Natural killer cell (primary cell): ENCODE results near the gene FMO4. TPM values are rescaled to one million over a fixed set of nuclear protein-coding genes. Genes with fewer than 3 reads are reported as not detected.
"Not testable (repeated sequence)": the region's sequence is repeated elsewhere in the genome, so short reads cannot be mapped to it uniquely, and the experiment has no call there.

ENCODE experiments used
- ATAC-seq, 3 donors: fragments of 150-1000 bp in 2 of 3; fragments of 200-7000 bp in 1 of 3; cut with Tn5 transposase; 1 replicate in 1 of 3; 2 replicates in 2 of 3; pipeline ENCODE4 v1.10.0; 2021; ENCODE audit warnings: mild to moderate bottlenecking in 2 of 3, moderate library complexity in 2 of 3
- DNase-seq, 2 donors: peaks; one replicate each; pipeline versions ENCODE4 v3.0.0 to v3.0.0-alpha.2; 2013 to 2021; ENCODE audit warnings: mixed read lengths in 1 of 2
- H3K27ac ChIP-seq: one replicate; pipeline ENCODE4 v1.5.1; 2013; ENCODE audit warnings: mild to moderate bottlenecking, low read length
- H3K27me3 ChIP-seq: one replicate; pipeline ENCODE4 v1.6.1; 2013; ENCODE audit warnings: low read length; ENCODE audit not compliant: control insufficient read depth, insufficient read depth
- H3K36me3 ChIP-seq: one replicate; pipeline ENCODE4 v1.6.1; 2013; ENCODE audit warnings: low read length; ENCODE audit not compliant: control insufficient read depth, insufficient read depth
- H3K4me1 ChIP-seq: one replicate; pipeline ENCODE4 v1.6.1; 2013; ENCODE audit warnings: low read length; ENCODE audit not compliant: control insufficient read depth, insufficient read depth
- H3K4me3 ChIP-seq: one replicate; pipeline ENCODE4 v1.5.1; 2013; ENCODE audit warnings: low read length
- H3K9me3 ChIP-seq: one replicate; pipeline ENCODE4 v1.6.1; 2013; ENCODE audit warnings: low read length; ENCODE audit not compliant: control insufficient read depth, insufficient read depth
- H3K27ac Mint-ChIP-seq, 2 donors: one replicate each; pipeline ENCODE4 v1.8.0; 2022; ENCODE audit warnings: mild to moderate bottlenecking in 2 of 2, mixed read lengths in 2 of 2, moderate library complexity in 1 of 2
- H3K27me3 Mint-ChIP-seq, 2 donors: one replicate each; pipeline ENCODE4 v1.8.0; 2022; ENCODE audit warnings: low read depth in 2 of 2, mixed read lengths in 2 of 2
- H3K36me3 Mint-ChIP-seq: one replicate; pipeline ENCODE4 v1.8.0; 2022; ENCODE audit warnings: mixed read lengths
- H3K4me1 Mint-ChIP-seq, 2 donors: one replicate each; pipeline ENCODE4 v1.8.0; 2022; ENCODE audit warnings: mixed read lengths in 2 of 2
- H3K4me3 Mint-ChIP-seq: one replicate; pipeline ENCODE4 v1.8.0; 2022; ENCODE audit warnings: mild to moderate bottlenecking, moderate library complexity, mixed read lengths
- H3K9me3 Mint-ChIP-seq, 2 donors: one replicate each; pipeline ENCODE4 v1.8.0; 2022; ENCODE audit warnings: mixed read lengths in 2 of 2
- CTCF ChIP-seq: fragments of 200-600 bp; IDR thresholded peaks from one replicate; pipeline ENCODE4 v1.8.0; 2022; ENCODE audit warnings: antibody characterized with exemption
- WGBS: methylation state at CpG from one replicate; pipeline ENCODE4 v1.1.7; 2013; ENCODE audit warnings: missing lambda C conversion rate; ENCODE audit not compliant: insufficient coverage; 5-methylcytosine and 5-hydroxymethylcytosine counted together
- intact Hi-C: fragments of 100-400 bp; cut with micrococcal nuclease; formaldehyde crosslinking; loops from one replicate; pipeline ENCODE4 v1.14.2; 2022
- total RNA-seq, 4 donors: library from RNA; stranded (reverse); fragments of 120-200 nt in 1 of 4; gene quantifications; one replicate each; pipeline versions ENCODE4 v1.2.3 to v1.2.4, GENCODE V29; 2013 to 2022

Gene FMO4
- total RNA-seq, 3 donors from 2014 or later (not counting 1 experiment from before 2014, with no cell fraction given), result 3.2 to 3.8 (median 3.6) TPM

- ATAC-seq, H3K27ac ChIP-seq, DNase-seq, H3K27me3 ChIP-seq, H3K9me3 ChIP-seq, H3K36me3 ChIP-seq, H3K4me3 Mint-ChIP-seq, H3K36me3 Mint-ChIP-seq, H3K4me1 ChIP-seq, H3K4me3 ChIP-seq, H3K4me1 Mint-ChIP-seq, intact Hi-C loops, H3K27ac Mint-ChIP-seq: not testable (repeated sequence)
- WGBS, result 82% methylated on average over 9 of the region's 9 CpGs
- Mint-ChIP-seq H3K9me3 (peaks cover 5 to 12% of the 10 kb centered on the region in 2 donors), H3K27me3 (peaks cover 8 to 13% of the 10 kb centered on the region in 2 donors)
Measured at GRCh38 chr1:171359731-171360527, 45.9 kb downstream of the FMO4 start.

- Histone ChIP-seq H3K9me3 (no peaks in the 10 kb centered on the region), H3K4me3 (no peak overlapping the region), H3K27ac (no peak overlapping the region), H3K36me3 (no peaks in the 10 kb centered on the region), H3K27me3 (no peaks in the 10 kb centered on the region), H3K4me1 (no peaks in the 10 kb centered on the region)
- WGBS, result 85% methylated on average over 3 of the region's 6 CpGs
- intact Hi-C loops, result no loop called here
- Mint-ChIP-seq H3K27ac (no peak overlapping the region), H3K36me3 (peaks cover 6% of the 10 kb centered on the region), H3K27me3 (peaks cover 8 to 13% of the 10 kb centered on the region in 2 donors), H3K4me3 (no peak overlapping the region), H3K4me1 (no peaks in the 10 kb centered on the region), H3K9me3 (peaks cover 3 to 10% of the 10 kb centered on the region in 2 donors)
- DNase-seq, result no peak
- no peak for TF ChIP-seq CTCF
- ATAC-seq, result no peak
Measured at GRCh38 chr1:171366085-171366484, 52.1 kb downstream of the FMO4 start.

DNA sequence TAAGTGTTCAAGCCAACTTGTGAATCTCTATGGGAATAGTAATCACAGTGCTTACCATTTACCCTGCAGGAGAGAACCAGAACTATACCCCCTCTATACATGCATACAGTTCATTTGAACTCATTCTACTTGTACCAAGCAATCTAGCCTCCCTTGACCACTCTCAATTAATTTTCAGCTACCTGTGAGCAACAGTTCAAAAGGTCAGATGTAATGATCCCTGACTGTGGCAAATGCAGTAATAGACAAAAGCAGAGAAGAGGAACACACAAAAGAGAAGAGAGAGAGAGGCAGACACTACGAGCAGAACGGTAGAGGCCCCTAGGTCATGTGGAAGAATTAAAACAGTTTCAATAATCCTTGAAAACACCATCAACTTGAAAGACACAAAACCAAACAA is 52.8 kb downstream of the FMO4 start:
- peaks cover 8 to 9% of the 10 kb centered on the region in 2 donors for H3K27me3 Mint-ChIP-seq
- H3K36me3 Mint-ChIP-seq, result peaks cover 6% of the 10 kb centered on the region
- H3K4me3 ChIP-seq, result no peak overlapping the region
- no peaks in the 10 kb centered on the region for H3K9me3 ChIP-seq
- H3K36me3 ChIP-seq, result no peaks in the 10 kb centered on the region
- WGBS, result 100% methylated on average over 2 of the region's 2 CpGs
- intact Hi-C loops, result no loop called here
- no peak overlapping the region for H3K4me3 Mint-ChIP-seq
- no peaks in the 10 kb centered on the region for H3K27me3 ChIP-seq
- H3K27ac ChIP-seq, result no peak overlapping the region
- H3K9me3 Mint-ChIP-seq, result peaks cover 3 to 6% of the 10 kb centered on the region in 2 donors
- no peak for TF ChIP-seq CTCF
- H3K4me1 ChIP-seq, result no peaks in the 10 kb centered on the region
- H3K4me1 Mint-ChIP-seq, result no peaks in the 10 kb centered on the region
- DNase-seq (no peak), ATAC-seq (no peak)
- no peak overlapping the region for H3K27ac Mint-ChIP-seq

DNA sequence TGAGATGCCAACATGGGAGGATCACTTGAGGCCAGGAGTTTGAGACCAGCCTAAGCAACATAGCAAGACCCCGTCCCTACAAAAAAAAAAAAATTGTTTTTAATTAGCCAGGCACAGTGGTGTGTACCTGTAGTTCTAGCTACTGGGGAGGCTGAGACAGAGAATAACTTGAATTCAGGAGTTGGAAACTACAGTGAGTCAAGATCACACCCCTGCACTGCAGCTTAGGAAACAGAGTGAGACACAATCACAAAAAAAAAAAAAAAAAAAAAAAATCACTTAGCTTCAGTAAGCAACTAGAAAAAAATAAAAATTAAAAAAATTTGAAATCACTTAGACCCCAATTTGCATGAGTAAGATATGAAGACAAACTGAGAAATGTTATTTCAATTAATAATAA is 53.5 kb downstream of the FMO4 start:
- Mint-ChIP-seq H3K4me1 (no peaks in the 10 kb centered on the region), H3K27me3 (peaks cover 3% of the 10 kb centered on the region in 2 donors), H3K9me3 (peaks cover 2% of the 10 kb centered on the region in 2 donors), H3K36me3 (peaks cover 2% of the 10 kb centered on the region), H3K4me3 (no peak overlapping the region), H3K27ac (no peak overlapping the region)
- Histone ChIP-seq H3K4me3 (no peak overlapping the region), H3K4me1 (no peaks in the 10 kb centered on the region), H3K27ac (no peak overlapping the region), H3K9me3 (no peaks in the 10 kb centered on the region), H3K36me3 (no peaks in the 10 kb centered on the region), H3K27me3 (no peaks in the 10 kb centered on the region)
- TF ChIP-seq CTCF, result no peak
- DNase-seq (no peak), ATAC-seq (no peak)
- WGBS, result 83% methylated on average over 1 of the region's 1 CpG
- intact Hi-C loops, result no loop called here
